Osteoblast (primary cell): Measurements from ENCODE around the gene CDH16. TPM values are rescaled to one million over a fixed set of nuclear protein-coding genes. Genes with fewer than 3 reads are reported as not detected.

ENCODE experiments used
- DNase-seq: peaks from one replicate; pipeline ENCODE4 v3.0.0; 2011; ENCODE audit warnings: low spot score, mixed read lengths; ENCODE audit not compliant: insufficient read length; ENCODE audit errors: missing footprints
- H2AFZ ChIP-seq: 2 replicates; pipeline ENCODE4 v1.6.0; 2011; ENCODE audit warnings: mild to moderate bottlenecking, low read length
- H3K27ac ChIP-seq: 2 replicates; pipeline ENCODE4 v1.5.1; 2011; ENCODE audit warnings: mild to moderate bottlenecking, low read depth, low read length, moderate library complexity
- H3K27me3 ChIP-seq: 2 replicates; pipeline ENCODE4 v1.6.0; 2012; ENCODE audit warnings: mild to moderate bottlenecking, control low read depth, inconsistent platforms, low read length, moderate library complexity; ENCODE audit not compliant: insufficient read depth
- H3K36me3 ChIP-seq: 2 replicates; pipeline ENCODE4 v1.5.1; 2011; ENCODE audit warnings: mild to moderate bottlenecking, low read length, control low read depth, moderate library complexity; ENCODE audit not compliant: insufficient read depth
- H3K4me1 ChIP-seq: 2 replicates; pipeline ENCODE4 v1.5.1; 2011; ENCODE audit warnings: mild to moderate bottlenecking, low read length, control low read depth, moderate library complexity; ENCODE audit not compliant: insufficient read depth
- H3K4me2 ChIP-seq: 2 replicates; pipeline ENCODE4 v1.6.0; 2011; ENCODE audit warnings: mild to moderate bottlenecking, low read length; ENCODE audit not compliant: insufficient read depth
- H3K4me3 ChIP-seq: fragments of 200-600 bp; sonication (generic); 3 replicates; pipeline ENCODE4 v1.5.1; 2012; ENCODE audit warnings: mild to moderate bottlenecking, low read length, inconsistent platforms; ENCODE audit not compliant: insufficient read depth
- H3K79me2 ChIP-seq: 2 replicates; pipeline ENCODE4 v1.6.0; 2012; ENCODE audit warnings: mild to moderate bottlenecking, low read length, control low read depth, inconsistent platforms; ENCODE audit not compliant: insufficient read depth
- H3K9me3 ChIP-seq: 2 replicates; pipeline ENCODE4 v1.5.1; 2011; ENCODE audit warnings: low read depth, low read length, control low read depth
- H4K20me1 ChIP-seq: 2 replicates; pipeline ENCODE4 v1.6.0; 2012; ENCODE audit warnings: mild to moderate bottlenecking, low read length, control low read depth; ENCODE audit not compliant: insufficient read depth
- CTCF ChIP-seq: IDR thresholded peaks from 2 replicates; pipeline ENCODE4 v1.5.1; 2011; ENCODE audit warnings: mild to moderate bottlenecking, low read depth, low read length, moderate library complexity; ENCODE audit errors: extremely low read depth
- total RNA-seq: library from RNA; depleted of rRNA; stranded (reverse); fragments of >200 nt; gene quantifications from 2 replicates; pipeline ENCODE4 v1.2.3, GENCODE V29; 2012

CDH16 gene
- total RNA-seq, 1 donor = not detected

GRCh38 chr16:66920924-66921680 is 2.4 kb upstream of the CDH16 start:
- no peaks in the 10 kb centered on the region for H3K79me2 ChIP-seq
- peaks cover 47% of the 10 kb centered on the region for H3K27me3 ChIP-seq
- TF ChIP-seq CTCF = no peak

GRCh38 chr16:66920299-66920590 is 1.6 kb upstream of the CDH16 start:
- H3K27ac ChIP-seq = no peak overlapping the region
- TF ChIP-seq CTCF = no peak
- H3K4me2 ChIP-seq = no peak overlapping the region
- H2AFZ ChIP-seq = no peak overlapping the region
- no peaks in the 10 kb centered on the region for H4K20me1 ChIP-seq
- DNase-seq = no peak
- H3K4me1 ChIP-seq = peaks cover 15% of the 10 kb centered on the region
- no peak overlapping the region for H3K4me3 ChIP-seq
- peaks cover 45% of the 10 kb centered on the region for H3K27me3 ChIP-seq
- no peaks in the 10 kb centered on the region for H3K36me3 ChIP-seq
- H3K9me3 ChIP-seq = no peaks in the 10 kb centered on the region
- H3K79me2 ChIP-seq = no peaks in the 10 kb centered on the region

More at GRCh38 chr16:66920924-66921680, 2.4 kb upstream of the CDH16 start:
- Histone ChIP-seq H3K9me3 (no peaks in the 10 kb centered on the region), H3K4me1 (peaks cover 22% of the 10 kb centered on the region), H3K36me3 (no peaks in the 10 kb centered on the region), H3K4me2 (no peak overlapping the region), H3K4me3 (no peak overlapping the region), H2AFZ (no peak overlapping the region), H3K27ac (no peak overlapping the region), H4K20me1 (no peaks in the 10 kb centered on the region)
- DNase-seq = peak; percentile 62

- TF ChIP-seq CTCF = no peak
- Histone ChIP-seq H2AFZ (no peak overlapping the region), H3K4me1 (peaks cover 12% of the 10 kb centered on the region), H3K79me2 (no peaks in the 10 kb centered on the region), H3K27ac (no peak overlapping the region), H3K4me3 (no peak overlapping the region), H3K9me3 (no peaks in the 10 kb centered on the region), H3K4me2 (no peak overlapping the region), H4K20me1 (no peaks in the 10 kb centered on the region), H3K36me3 (no peaks in the 10 kb centered on the region), H3K27me3 (peaks cover 45% of the 10 kb centered on the region)
- DNase-seq = peak; percentile 41
Observed at GRCh38 chr16:66919569-66920298, 1.0 kb upstream of the CDH16 start.

- Histone ChIP-seq H3K27me3 (peaks cover 36% of the 10 kb centered on the region), H3K4me3 (no peak overlapping the region), H3K79me2 (no peaks in the 10 kb centered on the region), H2AFZ (no peak overlapping the region), H3K9me3 (no peaks in the 10 kb centered on the region), H3K27ac (no peak overlapping the region), H3K36me3 (no peaks in the 10 kb centered on the region), H3K4me1 (peaks cover 6% of the 10 kb centered on the region), H3K4me2 (no peak overlapping the region), H4K20me1 (no peaks in the 10 kb centered on the region)
- peak; percentile 66 for DNase-seq
- no peak for TF ChIP-seq CTCF
Observed at GRCh38 chr16:66918355-66918754, 330 bp downstream of the CDH16 start.
